Activated CD4-positive, alpha-beta T cell treated with anti-CD3 and anti-CD28 coated beads, Interleukin-2, amount 50 U/mL, for 16 hours (primary cell): Measurements from ENCODE around the gene ATOH8.

Experiments used
- DNase-seq: peaks from one replicate; pipeline ENCODE4 v3.0.0-alpha.2; 2020

ATOH8 gene

GRCh38 chr2:85772019-85772745 lies 18.4 kb downstream of the ATOH8 start:
- DNase-seq, result no peak

- DNase-seq, result no peak
These were observed 19.2 kb downstream of the ATOH8 start for GRCh38 chr2:85772841-85773491.

- DNase-seq, result no peak
These were observed 19.9 kb downstream of the ATOH8 start for GRCh38 chr2:85773692-85774091.

- DNase-seq, result no peak
These were observed 20.6 kb downstream of the ATOH8 start for GRCh38 chr2:85774126-85774978.

- no peak for DNase-seq
These were observed 21.9 kb downstream of the ATOH8 start for GRCh38 chr2:85775406-85776381.

GRCh38 chr2:85776672-85777071 lies 22.9 kb downstream of the ATOH8 start:
- DNase-seq, result no peak

- DNase-seq, result no peak
These were observed 23.7 kb downstream of the ATOH8 start for GRCh38 chr2:85777441-85777861.

GRCh38 chr2:85778646-85779379 lies 25.0 kb downstream of the ATOH8 start:
- DNase-seq, result no peak

- no peak for DNase-seq
These were observed 26.0 kb downstream of the ATOH8 start for GRCh38 chr2:85779641-85780315.

- DNase-seq, result no peak
These were observed 26.7 kb downstream of the ATOH8 start for GRCh38 chr2:85780316-85781012.

- DNase-seq, result no peak
These were observed 27.2 kb downstream of the ATOH8 start for GRCh38 chr2:85781013-85781332.

GRCh38 chr2:85783796-85784195 lies 30.0 kb downstream of the ATOH8 start:
- DNase-seq, result no peak

- DNase-seq, result no peak
These were observed 30.7 kb downstream of the ATOH8 start for GRCh38 chr2:85784474-85784986.

GRCh38 chr2:85785027-85785822 lies 31.4 kb downstream of the ATOH8 start:
- no peak for DNase-seq

- DNase-seq, result no peak
These were observed 32.1 kb downstream of the ATOH8 start for GRCh38 chr2:85785871-85786270.

GRCh38 chr2:85786444-85786843 lies 32.7 kb downstream of the ATOH8 start:
- DNase-seq, result no peak

GRCh38 chr2:85786865-85787264 lies 33.1 kb downstream of the ATOH8 start:
- DNase-seq, result no peak

GRCh38 chr2:85787282-85787980 lies 33.6 kb downstream of the ATOH8 start:
- no peak for DNase-seq

- no peak for DNase-seq
These were observed 34.2 kb downstream of the ATOH8 start for GRCh38 chr2:85787981-85788340.
